ENCODE measurements around the gene ATP5F1D. TPM values are rescaled to one million over a fixed set of nuclear protein-coding genes. Genes with fewer than 3 reads are reported as not detected.
A peak's percentile ranks its signal among the peaks of the same experiment; 100 is the strongest.

ATP5F1D gene
- total and polyA plus RNA-seq, 9 donors, result 99.2 to 211 (median 165) TPM

DNA sequence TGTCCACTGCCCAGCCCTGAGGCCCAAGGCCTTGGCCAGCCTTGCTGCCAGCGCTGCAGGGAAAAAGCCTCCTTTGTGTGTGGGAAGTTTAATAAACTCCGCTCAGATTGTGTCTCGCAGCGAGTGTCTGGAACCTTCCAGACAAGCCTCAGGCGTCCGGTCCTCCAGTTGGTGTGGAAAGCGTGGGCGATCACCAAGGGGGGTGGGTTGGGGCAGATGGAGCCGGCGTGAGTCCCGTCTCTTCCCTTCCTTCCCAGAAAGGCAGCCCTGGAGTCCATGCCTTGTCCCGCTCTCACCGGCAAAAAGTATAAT is 31.4 kb upstream of the ATP5F1D start:
- no peak overlapping the region for H3K27ac ChIP-seq (ENCODE audit: low read length)
- no peak overlapping the region for H3K4me3 ChIP-seq (ENCODE audit: low read length)
- H3K27me3 ChIP-seq (ENCODE audit: control insufficient read depth, insufficient read depth, low read length), result no peaks in the 10 kb centered on the region
- DNase-seq, result no peak
- WGBS (ENCODE audit: insufficient coverage), result 89% methylated on average over 1 of the region's 13 CpGs
- peaks cover 20% of the 10 kb centered on the region for H3K36me3 ChIP-seq (ENCODE audit: control insufficient read depth, insufficient read depth, low read length)
- H3K9me3 ChIP-seq (replicated peaks; ENCODE audit: control insufficient read depth, low read depth, low read length), result no peaks in the 10 kb centered on the region
- peaks cover 75% of the 10 kb centered on the region for H3K4me1 ChIP-seq (ENCODE audit: control insufficient read depth, insufficient read depth, low read length)

DNA sequence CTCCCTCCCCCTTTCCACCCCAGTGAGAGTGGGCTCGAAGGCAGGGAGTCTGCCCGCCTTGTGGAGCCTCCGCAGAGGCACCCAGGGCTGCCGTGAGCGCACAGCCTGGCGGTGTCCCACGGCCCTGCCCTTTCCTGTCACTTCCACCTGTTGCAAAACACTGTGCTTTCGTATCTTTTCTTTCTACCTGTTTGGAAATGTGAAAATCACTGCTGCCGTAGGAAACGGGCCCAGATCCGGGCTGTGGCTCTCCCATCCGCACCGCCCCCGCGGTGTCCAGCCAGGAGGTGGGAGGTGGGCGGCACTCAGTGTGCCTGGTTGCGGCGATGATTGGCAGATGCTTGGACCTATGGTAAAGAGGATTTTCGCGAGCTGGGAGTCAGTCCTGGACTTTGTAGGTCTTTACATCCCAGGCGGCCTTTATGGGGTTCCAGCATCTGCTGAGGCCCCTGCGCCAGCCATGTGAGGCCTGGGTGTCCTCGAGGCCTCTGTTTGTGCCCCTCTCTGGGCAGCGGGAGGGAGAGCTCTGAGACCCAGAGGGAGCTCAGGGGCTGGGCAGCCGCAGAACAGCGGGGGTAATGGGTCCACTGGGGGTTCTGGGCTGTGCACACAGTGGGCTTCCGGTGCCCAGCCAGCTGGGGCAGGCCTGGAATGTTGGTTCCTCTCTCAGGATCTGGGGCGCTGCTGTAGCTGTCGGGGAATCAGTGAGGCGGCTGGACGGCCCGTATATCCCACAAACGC is 29.9 kb upstream of the ATP5F1D start:
- Histone ChIP-seq H3K4me1 (ENCODE audit: control insufficient read depth, insufficient read depth, low read length) (peaks cover 85% of the 10 kb centered on the region), H3K27ac (ENCODE audit: low read length) (no peak overlapping the region), H3K36me3 (ENCODE audit: control insufficient read depth, insufficient read depth, low read length) (peaks cover 20% of the 10 kb centered on the region), H3K4me3 (ENCODE audit: low read length) (no peak overlapping the region), H3K9me3 (replicated peaks; ENCODE audit: control insufficient read depth, low read depth, low read length) (no peaks in the 10 kb centered on the region), H3K27me3 (ENCODE audit: control insufficient read depth, insufficient read depth, low read length) (no peaks in the 10 kb centered on the region)
- peak; percentile 80 for DNase-seq
- 59% methylated on average over 22 of the region's 33 CpGs for WGBS (ENCODE audit: insufficient coverage)

DNA sequence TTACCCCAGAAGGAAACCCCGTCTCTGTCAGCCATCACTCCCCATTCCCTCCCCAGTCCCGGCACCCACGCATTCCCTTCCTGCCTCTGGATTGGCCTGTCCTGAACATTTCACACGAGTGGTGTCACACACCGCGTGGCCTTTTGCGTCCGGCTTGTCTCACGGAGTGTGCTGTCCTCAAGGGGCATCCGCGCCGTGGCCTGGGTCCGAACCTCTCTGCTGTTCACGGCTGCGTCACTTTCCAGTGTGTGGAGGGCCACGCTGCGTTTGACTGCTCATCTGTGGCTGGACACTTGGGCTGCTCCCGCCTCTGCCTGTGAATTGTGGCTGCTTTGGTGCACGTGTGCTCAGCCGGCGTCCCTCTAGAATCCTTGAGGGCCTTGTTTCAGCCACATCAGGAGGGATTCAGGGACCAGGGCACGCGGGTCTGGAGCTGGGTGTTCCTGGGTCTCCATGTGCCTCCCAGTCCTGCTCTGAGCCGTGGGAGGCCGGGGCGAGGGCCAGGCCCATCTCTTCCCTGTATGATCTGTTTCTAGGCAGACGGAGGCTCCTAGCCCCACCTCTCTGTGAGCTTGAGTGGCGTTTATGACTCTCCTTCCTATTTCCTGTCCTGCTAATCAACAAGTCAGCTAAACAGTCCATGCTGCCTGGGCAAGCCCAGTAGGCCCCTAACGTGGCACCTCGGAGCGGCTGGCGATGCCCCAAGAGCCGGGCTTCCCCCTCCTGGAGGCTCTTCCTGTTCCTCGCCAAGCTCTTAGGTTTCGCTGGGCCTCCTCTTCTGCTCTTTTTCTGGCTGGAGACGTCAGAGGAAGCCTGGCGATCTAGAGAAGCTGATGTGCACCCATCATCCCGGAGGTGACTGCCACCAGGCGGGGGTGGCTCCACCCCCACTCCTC is 27.9 kb upstream of the ATP5F1D start:
- no peaks in the 10 kb centered on the region for H3K9me3 ChIP-seq (replicated peaks; ENCODE audit: control insufficient read depth, low read depth, low read length)
- H3K4me3 ChIP-seq (ENCODE audit: low read length), result no peak overlapping the region
- peak; percentile 88 for DNase-seq
- peak overlapping the region; percentile 87 for H3K27ac ChIP-seq (ENCODE audit: low read length)
- H3K27me3 ChIP-seq (ENCODE audit: control insufficient read depth, insufficient read depth, low read length), result no peaks in the 10 kb centered on the region
- WGBS (ENCODE audit: insufficient coverage), result 51% methylated on average over 36 of the region's 39 CpGs
- H3K4me1 ChIP-seq (ENCODE audit: control insufficient read depth, insufficient read depth, low read length), result peaks cover 88% of the 10 kb centered on the region
- H3K36me3 ChIP-seq (ENCODE audit: control insufficient read depth, insufficient read depth, low read length), result peaks cover 22% of the 10 kb centered on the region

- Histone ChIP-seq H3K36me3 (ENCODE audit: control insufficient read depth, insufficient read depth, low read length) (peaks cover 27% of the 10 kb centered on the region), H3K27me3 (ENCODE audit: control insufficient read depth, insufficient read depth, low read length) (no peaks in the 10 kb centered on the region), H3K9me3 (replicated peaks; ENCODE audit: control insufficient read depth, low read depth, low read length) (no peaks in the 10 kb centered on the region), H3K27ac (ENCODE audit: low read length) (peak overlapping the region; percentile 87), H3K4me1 (ENCODE audit: control insufficient read depth, insufficient read depth, low read length) (peaks cover 88% of the 10 kb centered on the region), H3K4me3 (ENCODE audit: low read length) (no peak overlapping the region)
- DNase-seq, result no peak
- WGBS (ENCODE audit: insufficient coverage), result 69% methylated on average over 12 of the region's 21 CpGs
These were observed 27.2 kb upstream of the ATP5F1D start for GRCh38 chr19:1214299-1214861.

DNA sequence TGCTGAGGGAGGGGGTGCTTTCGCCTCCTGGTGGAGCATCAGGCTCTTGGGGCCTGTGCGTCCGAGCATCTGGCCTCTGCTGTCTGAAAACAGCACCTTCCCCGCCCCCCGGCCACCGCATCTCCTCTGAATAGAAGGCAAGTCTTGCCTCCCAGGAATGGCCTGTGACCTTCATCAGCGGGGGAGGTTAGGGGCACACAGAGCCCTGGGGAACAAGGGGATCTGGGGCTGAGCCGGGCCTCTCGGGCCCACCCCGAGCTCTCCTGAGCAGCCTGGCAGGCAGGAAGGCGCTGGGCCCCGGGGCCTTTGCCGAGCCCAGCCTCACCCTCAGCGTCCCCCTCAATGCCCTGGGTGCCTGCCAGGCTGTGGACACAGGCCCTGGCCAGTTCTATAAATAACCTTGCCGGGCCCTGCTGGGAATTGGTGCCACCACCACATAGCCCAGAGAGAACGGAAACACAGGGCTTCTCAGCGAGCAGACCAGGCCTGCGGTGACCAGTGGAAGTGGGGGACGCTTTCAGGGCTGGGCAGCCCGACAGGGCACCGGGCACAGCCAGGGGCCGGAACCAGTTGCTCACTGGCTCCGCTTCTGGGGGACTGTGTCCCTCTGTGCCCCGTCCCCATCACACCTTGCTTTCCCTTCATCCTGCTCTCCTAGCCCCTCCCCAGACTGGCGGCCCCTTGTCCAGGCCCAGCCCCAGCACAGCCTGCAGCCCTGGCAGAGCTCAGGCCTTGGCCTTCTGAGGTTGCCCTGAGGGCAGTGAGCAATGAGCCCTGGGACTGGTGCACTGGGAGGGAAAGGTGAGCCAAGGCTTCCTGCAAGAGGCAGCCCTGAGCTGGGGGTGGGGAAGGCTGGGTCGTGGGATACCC is 26.5 kb upstream of the ATP5F1D start:
- H3K27me3 ChIP-seq (ENCODE audit: control insufficient read depth, insufficient read depth, low read length), result no peaks in the 10 kb centered on the region
- DNase-seq, result no peak
- peaks cover 83% of the 10 kb centered on the region for H3K4me1 ChIP-seq (ENCODE audit: control insufficient read depth, insufficient read depth, low read length)
- H3K9me3 ChIP-seq (replicated peaks; ENCODE audit: control insufficient read depth, low read depth, low read length), result no peaks in the 10 kb centered on the region
- H3K4me3 ChIP-seq (ENCODE audit: low read length), result no peak overlapping the region
- 78% methylated on average over 15 of the region's 26 CpGs for WGBS (ENCODE audit: insufficient coverage)
- peaks cover 25% of the 10 kb centered on the region for H3K36me3 ChIP-seq (ENCODE audit: control insufficient read depth, insufficient read depth, low read length)
- H3K27ac ChIP-seq (ENCODE audit: low read length), result peak overlapping the region; percentile 87

- 78% methylated on average over 9 of the region's 12 CpGs for WGBS (ENCODE audit: insufficient coverage)
- Histone ChIP-seq H3K9me3 (replicated peaks; ENCODE audit: control insufficient read depth, low read depth, low read length) (no peaks in the 10 kb centered on the region), H3K4me1 (ENCODE audit: control insufficient read depth, insufficient read depth, low read length) (peaks cover 86% of the 10 kb centered on the region), H3K4me3 (ENCODE audit: low read length) (no peak overlapping the region), H3K27ac (ENCODE audit: low read length) (peak overlapping the region; percentile 87), H3K36me3 (ENCODE audit: control insufficient read depth, insufficient read depth, low read length) (peaks cover 34% of the 10 kb centered on the region), H3K27me3 (ENCODE audit: control insufficient read depth, insufficient read depth, low read length) (no peaks in the 10 kb centered on the region)
- no peak for DNase-seq
These were observed 24.8 kb upstream of the ATP5F1D start for GRCh38 chr19:1216756-1217155.

DNA sequence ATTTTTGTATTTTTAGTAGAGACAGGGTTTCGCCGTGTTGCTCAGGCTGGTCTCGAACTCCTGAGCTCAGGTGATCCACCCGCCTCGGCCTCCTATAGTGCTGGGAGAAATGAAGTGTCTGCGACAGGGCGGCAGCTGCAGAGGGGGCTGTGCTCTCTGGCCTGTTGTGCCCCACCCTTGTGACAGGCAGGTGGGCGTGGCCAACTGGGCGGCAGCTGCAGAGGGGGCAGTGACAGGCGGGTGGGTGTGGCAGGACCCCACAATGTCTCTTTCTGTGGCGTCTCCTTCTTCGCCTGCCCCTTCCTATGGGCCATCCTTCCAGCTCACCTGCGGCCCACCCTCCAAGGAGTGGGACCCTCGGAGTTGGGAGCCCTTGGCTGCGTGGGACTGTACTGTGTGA is 24.2 kb upstream of the ATP5F1D start:
- DNase-seq, result peak; percentile 80
- Histone ChIP-seq H3K27ac (ENCODE audit: low read length) (peak overlapping the region; percentile 87), H3K4me3 (ENCODE audit: low read length) (no peak overlapping the region), H3K27me3 (ENCODE audit: control insufficient read depth, insufficient read depth, low read length) (no peaks in the 10 kb centered on the region), H3K36me3 (ENCODE audit: control insufficient read depth, insufficient read depth, low read length) (peaks cover 40% of the 10 kb centered on the region), H3K9me3 (replicated peaks; ENCODE audit: control insufficient read depth, low read depth, low read length) (no peaks in the 10 kb centered on the region), H3K4me1 (ENCODE audit: control insufficient read depth, insufficient read depth, low read length) (peaks cover 86% of the 10 kb centered on the region)
- WGBS (ENCODE audit: insufficient coverage), result 68% methylated on average over 12 of the region's 15 CpGs

- WGBS (ENCODE audit: insufficient coverage), result 76% methylated on average over 24 of the region's 37 CpGs
- Histone ChIP-seq H3K36me3 (ENCODE audit: control insufficient read depth, insufficient read depth, low read length) (peaks cover 50% of the 10 kb centered on the region), H3K4me1 (ENCODE audit: control insufficient read depth, insufficient read depth, low read length) (peaks cover 85% of the 10 kb centered on the region), H3K27me3 (ENCODE audit: control insufficient read depth, insufficient read depth, low read length) (no peaks in the 10 kb centered on the region), H3K9me3 (replicated peaks; ENCODE audit: control insufficient read depth, low read depth, low read length) (no peaks in the 10 kb centered on the region), H3K27ac (ENCODE audit: low read length) (peak overlapping the region; percentile 87), H3K4me3 (ENCODE audit: low read length) (no peak overlapping the region)
- no peak for DNase-seq
These were observed 22.6 kb upstream of the ATP5F1D start for GRCh38 chr19:1218751-1219567.

DNA sequence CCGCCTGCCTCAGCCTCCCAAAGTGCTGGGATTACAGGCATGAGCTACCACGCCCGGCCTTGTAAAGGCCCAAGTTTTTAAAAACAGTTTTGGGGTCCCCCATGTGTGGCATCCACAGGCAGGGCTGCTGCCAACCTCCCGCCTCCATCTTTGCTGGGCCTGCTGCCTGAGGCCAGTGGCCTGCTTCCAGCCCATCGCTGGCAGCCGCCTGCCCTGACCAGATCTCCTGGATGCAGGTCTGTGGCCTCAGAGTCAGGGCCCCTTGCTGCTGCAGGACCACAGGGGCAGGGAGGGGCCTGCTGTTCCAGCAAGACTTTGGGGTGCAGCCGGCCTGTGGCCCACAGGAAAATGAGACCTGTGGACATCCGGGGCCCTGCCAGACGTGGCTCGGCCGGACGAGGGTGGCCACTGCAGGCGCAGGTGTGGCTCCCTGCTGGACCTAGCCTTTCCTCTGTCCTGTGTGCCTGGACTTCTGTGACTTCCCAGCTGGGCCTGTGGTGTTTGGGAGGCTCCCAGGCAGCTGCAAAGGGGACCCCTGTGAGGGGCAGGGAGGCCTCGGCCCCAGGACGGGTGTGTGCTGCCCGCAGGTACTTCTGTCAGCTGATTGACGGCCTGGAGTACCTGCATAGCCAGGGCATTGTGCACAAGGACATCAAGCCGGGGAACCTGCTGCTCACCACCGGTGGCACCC is 21.6 kb upstream of the ATP5F1D start:
- Histone ChIP-seq H3K36me3 (ENCODE audit: control insufficient read depth, insufficient read depth, low read length) (peaks cover 60% of the 10 kb centered on the region), H3K4me1 (ENCODE audit: control insufficient read depth, insufficient read depth, low read length) (peaks cover 75% of the 10 kb centered on the region), H3K4me3 (ENCODE audit: low read length) (no peak overlapping the region), H3K27ac (ENCODE audit: low read length) (no peak overlapping the region), H3K27me3 (ENCODE audit: control insufficient read depth, insufficient read depth, low read length) (no peaks in the 10 kb centered on the region), H3K9me3 (replicated peaks; ENCODE audit: control insufficient read depth, low read depth, low read length) (no peaks in the 10 kb centered on the region)
- DNase-seq, result no peak
- 86% methylated on average over 17 of the region's 19 CpGs for WGBS (ENCODE audit: insufficient coverage)

Data from muscle of leg (tissue), 11 donors.